HG03571 (cell line): Measurements from ENCODE around the gene CEP126.

ENCODE experiments used
- ATAC-seq: cut with Tn5 transposase; IDR thresholded peaks from one replicate; pipeline ENCODE4 v1.9.1; 2021; ENCODE audit not compliant: unreplicated experiment

CEP126 gene, protein sequence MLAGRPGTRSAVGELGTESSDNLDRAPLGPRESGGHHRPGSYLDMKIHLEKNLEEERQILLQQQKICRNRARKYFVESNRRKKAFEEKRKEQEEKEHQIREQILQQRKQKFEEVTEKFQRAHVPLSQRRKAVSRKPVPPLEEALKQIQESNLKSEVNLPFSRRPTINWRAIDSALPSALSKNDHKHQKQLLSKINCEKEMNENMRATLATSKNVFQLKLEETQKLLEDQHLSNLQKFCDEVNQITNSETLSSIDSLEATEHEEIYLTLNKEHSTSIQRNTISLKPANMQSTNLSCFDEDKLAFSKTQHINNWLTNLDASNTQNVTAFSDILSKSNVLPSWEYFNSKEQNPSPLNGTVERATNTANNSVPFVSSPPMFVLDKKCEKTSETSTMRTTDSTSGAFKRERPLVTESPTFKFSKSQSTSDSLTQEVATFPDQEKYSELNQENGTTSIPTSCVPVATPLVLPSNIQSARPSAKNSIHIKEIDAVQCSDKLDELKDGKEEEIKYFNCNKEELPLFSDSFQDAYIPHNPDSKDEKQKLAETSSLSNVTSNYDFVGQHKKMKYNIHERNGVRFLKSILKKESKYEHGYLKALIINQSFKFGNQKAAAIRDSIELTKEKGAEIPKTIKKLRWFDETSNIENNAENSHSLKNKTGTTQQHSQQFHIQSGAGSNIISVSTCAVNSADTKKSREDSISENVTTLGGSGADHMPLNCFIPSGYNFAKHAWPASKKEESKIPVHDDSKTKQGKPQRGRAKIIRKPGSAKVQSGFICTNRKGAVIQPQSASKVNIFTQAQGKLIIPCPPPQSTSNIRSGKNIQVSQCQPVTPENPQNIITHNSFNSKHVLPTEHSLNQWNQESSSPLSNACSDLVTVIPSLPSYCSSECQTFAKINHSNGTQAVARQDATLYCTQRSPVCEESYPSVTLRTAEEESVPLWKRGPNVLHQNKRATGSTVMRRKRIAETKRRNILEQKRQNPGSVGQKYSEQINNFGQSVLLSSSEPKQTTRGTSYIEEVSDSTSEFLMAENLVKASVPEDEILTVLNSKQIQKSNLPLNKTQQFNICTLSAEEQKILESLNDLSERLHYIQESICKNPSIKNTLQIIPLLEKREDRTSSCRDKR

DNA sequence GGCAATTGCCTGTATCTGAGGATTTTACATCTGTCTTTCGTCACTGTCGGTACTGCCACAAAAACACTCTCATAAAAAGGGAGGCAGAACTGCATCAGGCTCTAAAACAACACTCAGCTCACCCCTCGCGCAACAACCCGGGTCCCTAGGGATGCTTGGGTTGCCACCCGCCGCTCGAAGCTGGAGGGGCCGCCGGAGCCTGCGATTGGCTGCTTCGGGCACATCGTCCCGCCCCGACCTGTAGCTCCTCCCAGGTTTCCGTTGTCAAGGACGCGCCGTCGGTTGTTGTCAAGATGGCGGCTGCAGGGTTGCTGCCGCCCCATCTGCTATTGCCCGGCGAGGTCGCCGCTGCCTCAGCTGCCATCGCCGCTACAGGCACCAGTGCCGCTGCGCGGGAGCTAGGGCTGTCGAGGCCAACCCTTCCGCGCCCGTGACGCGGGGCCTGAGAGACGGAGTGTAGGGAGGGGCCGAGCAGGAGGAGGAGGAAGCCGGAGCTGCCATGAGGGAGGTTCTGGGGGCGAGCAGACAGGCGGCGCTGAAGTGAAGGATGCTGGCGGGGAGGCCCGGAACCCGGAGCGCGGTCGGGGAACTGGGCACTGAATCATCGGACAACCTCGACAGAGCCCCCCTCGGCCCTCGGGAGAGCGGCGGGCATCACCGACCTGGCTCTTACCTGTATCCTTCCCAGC is at the start of gene CEP126:
TSS of gene CEP126 (plus strand) at position 273 of the 689 bp plus-strand sequence. CDS start at position 548, 275 bp downstream.
- ATAC-seq: peak; percentile 100

- no peak for ATAC-seq
Measured at GRCh38 chr11:101866619-101867491, 48.0 kb upstream of the CEP126 start.

DNA sequence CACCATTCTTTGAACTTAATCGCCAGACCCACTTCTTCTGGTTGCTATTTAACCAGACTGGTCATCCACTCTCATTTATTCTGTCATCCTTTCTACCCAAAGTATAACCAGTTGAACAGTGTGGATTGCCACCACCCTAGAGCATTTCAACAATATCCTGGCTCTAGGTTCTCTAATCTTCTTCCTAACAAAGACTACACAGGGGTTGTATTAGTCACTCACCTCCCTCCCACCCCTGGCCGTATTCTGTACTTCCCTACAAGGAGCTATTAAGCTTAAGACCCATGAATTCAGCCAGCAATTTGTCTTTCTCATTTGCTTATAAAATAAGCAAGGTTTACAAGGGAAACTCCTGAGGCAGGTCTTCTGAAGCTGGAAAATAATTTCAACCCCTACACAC is 46.9 kb upstream of the CEP126 start:
- ATAC-seq: no peak

GRCh38 chr11:101870510-101870909 is 44.3 kb upstream of the CEP126 start:
- no peak for ATAC-seq

GRCh38 chr11:101872171-101872882 is 42.5 kb upstream of the CEP126 start:
- no peak for ATAC-seq

DNA sequence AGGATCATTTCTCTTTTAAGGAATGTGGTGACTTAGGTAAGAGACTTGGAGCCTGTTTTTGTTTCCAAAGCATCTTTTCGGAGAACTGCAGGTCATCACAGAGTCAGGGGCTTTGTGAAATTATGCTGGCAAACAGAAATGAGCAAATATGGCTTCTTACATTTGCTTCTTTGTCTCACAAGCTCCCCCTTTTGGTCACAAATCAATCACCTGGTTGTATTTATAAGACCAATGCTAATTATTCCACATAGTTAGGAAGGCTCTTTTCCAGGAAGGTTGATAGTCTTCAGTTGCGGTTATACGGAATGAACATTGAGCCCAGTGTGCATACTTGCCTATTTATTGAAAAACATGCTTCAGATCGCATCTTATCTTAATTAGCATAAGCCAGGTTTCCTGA is 34.6 kb upstream of the CEP126 start:
- no peak for ATAC-seq

- no peak for ATAC-seq
Measured at GRCh38 chr11:101881586-101881985, 33.2 kb upstream of the CEP126 start.

GRCh38 chr11:101885631-101886030 is 29.2 kb upstream of the CEP126 start:
- ATAC-seq: no peak

- ATAC-seq: no peak
Measured at GRCh38 chr11:101889767-101890166, 25.0 kb upstream of the CEP126 start.

DNA sequence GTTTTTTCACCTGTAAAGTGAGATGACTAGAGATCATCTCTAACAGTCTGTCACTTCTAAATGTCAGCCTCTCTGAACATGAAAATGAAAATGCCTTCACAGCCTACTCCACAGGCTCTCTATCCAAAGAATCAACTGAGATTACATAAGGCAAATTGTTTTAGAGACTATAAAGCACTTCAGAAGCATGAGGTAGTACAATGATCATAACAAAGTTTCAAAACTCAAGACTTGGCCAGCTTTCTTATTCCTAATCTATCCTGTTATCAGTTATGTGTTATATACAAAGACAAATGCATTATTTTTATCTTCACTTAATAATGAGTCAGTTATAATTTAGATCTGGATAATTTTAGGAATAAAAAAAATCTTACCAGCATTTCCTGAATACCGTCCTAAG is 20.3 kb upstream of the CEP126 start:
- no peak for ATAC-seq

GRCh38 chr11:101907815-101908214 is 7.0 kb upstream of the CEP126 start:
- ATAC-seq: no peak

DNA sequence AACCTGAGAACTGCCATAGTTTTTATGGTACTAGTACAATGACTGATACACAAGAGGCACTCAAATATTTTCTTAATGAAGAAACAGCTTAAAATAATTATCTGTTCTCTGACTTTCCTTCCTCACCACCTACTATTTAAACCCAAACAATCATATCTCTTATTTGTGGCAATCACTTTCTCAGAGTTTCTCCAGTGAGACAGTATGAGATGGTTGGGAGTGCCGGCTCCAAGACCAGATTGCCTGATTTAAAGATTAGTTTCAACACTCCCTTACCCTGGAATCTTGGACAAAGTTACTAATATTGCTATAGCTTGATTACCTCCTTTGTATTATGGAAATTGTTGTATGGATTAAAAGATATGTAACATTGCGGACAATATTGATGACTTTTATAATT is 5.7 kb upstream of the CEP126 start:
- no peak for ATAC-seq

GRCh38 chr11:101912823-101913284 is 2.0 kb upstream of the CEP126 start:
- no peak for ATAC-seq

DNA sequence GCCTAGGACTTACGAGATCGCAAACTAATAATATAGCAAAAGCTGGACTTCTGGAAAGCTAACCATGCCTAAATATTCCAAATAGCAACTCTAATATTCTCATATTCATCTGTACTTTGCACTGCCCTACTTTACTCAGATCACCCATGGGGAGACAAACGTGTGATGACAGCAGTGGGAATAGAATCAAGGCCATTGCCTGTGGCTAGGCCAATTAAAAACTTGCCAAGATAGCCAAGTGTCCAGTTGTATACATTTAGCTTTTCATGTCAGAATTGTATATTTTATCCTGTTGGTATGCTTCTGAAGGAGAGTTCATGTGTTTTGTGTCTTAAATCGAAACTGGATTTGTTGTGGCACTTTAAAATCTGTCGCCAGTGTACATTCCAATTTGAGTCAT is 1.2 kb upstream of the CEP126 start:
- no peak for ATAC-seq

DNA sequence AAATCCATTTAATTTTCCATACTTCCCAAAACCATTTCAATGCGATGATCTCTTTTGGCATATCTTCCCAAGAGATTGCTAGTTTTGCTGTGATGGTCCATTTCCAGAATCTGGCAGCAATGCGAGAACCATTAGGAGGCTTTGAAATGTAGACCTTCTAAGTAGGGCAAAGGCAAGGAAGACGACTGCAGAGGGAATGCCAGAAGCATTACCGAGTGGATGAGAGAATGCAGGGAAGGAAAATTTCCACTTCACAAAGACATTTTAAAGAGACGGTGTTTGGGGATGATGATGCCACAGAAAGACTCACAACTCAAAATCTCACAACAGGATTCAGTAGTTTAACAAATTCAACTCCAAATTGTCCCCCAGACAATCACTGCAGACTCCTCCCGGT is 471 bp upstream of the CEP126 start:
- ATAC-seq: no peak

DNA sequence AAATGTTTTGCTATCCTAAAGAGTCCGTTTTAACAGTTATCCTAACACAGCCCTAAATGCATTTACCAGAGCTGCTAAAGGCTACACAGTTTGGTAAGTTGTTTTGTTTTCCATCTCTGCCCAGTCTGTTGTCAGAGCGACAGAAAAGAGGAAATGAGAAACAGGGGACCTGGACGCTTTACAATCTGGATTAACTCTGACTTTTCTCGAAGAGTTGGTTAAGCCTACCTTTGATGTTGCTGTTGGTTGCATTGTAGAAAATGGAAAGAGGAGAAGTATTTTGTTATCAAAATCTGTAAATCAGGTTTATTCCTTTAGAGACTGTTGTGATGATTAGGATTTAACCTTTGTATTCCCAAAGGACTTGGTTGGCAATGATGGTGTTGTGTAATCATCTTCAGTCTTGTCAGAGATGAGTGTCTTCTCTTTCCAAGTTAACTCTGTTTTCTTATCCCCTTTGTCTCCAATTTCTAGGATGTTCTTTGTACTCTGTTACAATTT is 1.0 kb downstream of the CEP126 start:
- ATAC-seq: no peak

DNA sequence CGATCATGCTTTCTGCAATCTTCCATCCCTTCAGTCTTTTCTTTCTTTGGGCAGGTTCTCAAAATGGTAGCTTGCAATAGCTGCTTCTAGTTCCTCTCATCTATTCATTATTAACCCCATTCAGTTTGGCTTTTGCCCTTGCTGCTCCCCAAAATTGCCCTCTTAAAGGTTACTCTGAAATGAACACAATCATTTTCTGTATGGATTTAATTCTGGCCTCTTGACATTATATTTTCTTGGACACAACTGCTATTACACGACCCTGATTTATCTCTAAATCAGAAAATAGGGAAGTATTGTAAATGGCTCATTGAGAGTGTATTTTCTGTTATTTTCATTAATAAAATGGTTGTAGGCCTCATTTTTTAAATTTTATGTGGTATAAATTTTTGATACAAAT is 1.6 kb downstream of the CEP126 start, which contains the start of gene ANGPTL5:
TSS of gene ANGPTL5 (minus strand) at position 101 of the 400 bp plus-strand sequence. CDS start 8,613 bp downstream, outside the sequence.
- no peak for ATAC-seq

DNA sequence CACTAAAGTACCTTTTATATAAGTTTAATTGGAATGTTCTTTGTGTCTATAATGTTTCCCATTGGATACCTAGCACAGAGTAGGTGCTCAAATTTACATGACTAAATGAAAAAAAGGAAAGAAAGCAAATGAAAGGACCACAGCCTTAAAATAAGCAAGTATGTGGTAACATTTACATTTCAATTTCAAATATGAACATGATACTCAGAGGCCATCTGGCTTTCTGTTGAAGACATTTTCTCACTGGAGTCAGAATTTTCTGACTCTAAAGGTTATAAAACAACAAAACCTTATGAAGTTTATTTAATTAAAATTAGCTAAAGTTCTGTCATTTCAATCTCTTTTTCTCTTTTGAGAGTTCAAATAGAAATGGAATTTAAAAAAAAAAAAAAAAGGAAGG is 2.4 kb downstream of the CEP126 start:
- no peak for ATAC-seq

- ATAC-seq: no peak
Measured at GRCh38 chr11:101920992-101921391, 6.2 kb downstream of the CEP126 start.
